MM.1S (cell line): ENCODE measurements around the gene ABCB8.

Source experiments
- DNase-seq: peaks from one replicate; pipeline ENCODE4 v3.0.0-alpha.2; 2015
- H2AFZ ChIP-seq: fragments of 300-600 bp; sonication (generic); 2 replicates; pipeline ENCODE4 v1.6.0; 2016; ENCODE audit warnings: antibody characterized with exemption, low read length
- H3F3A ChIP-seq: fragments of 300-600 bp; sonication (generic); 2 replicates; pipeline ENCODE4 v1.6.1; 2016; ENCODE audit warnings: mild to moderate bottlenecking, antibody characterized with exemption, low read length, moderate library complexity, mixed read lengths; ENCODE audit not compliant: insufficient read depth
- H3K27ac ChIP-seq: fragments of 300-600 bp; sonication (generic); 2 replicates; pipeline ENCODE4 v1.5.1; 2016; ENCODE audit warnings: mild to moderate bottlenecking, low read length
- H3K27me3 ChIP-seq: fragments of 300-600 bp; sonication (generic); replicated peaks from 2 replicates; pipeline ENCODE4 v1.6.0; 2016; ENCODE audit warnings: low read length; ENCODE audit not compliant: insufficient read depth
- H3K36me3 ChIP-seq: fragments of 300-600 bp; sonication (generic); replicated peaks from 2 replicates; pipeline ENCODE4 v1.6.1; 2016; ENCODE audit warnings: mild to moderate bottlenecking, low read length, mixed read lengths; ENCODE audit not compliant: insufficient read depth
- H3K4me1 ChIP-seq: fragments of 300-600 bp; sonication (generic); 2 replicates; pipeline ENCODE4 v1.6.1; 2016; ENCODE audit warnings: low read length, mixed read lengths
- H3K4me2 ChIP-seq: fragments of 300-600 bp; sonication (generic); 2 replicates; pipeline ENCODE4 v1.6.0; 2016; ENCODE audit warnings: low read depth, low read length
- H3K4me3 ChIP-seq: fragments of 300-600 bp; sonication (generic); 2 replicates; pipeline ENCODE4 v1.5.1; 2016; ENCODE audit warnings: low read length, mixed read lengths
- H3K79me2 ChIP-seq: fragments of 300-600 bp; sonication (generic); 2 replicates; pipeline ENCODE4 v1.6.1; 2016; ENCODE audit warnings: mixed run types, low read length, mixed read lengths
- H3K9ac ChIP-seq: fragments of 300-600 bp; sonication (generic); 2 replicates; pipeline ENCODE4 v1.6.1; 2016; ENCODE audit warnings: low read length, mixed read lengths
- H3K9me2 ChIP-seq: fragments of 300-600 bp; sonication (generic); replicated peaks from 2 replicates; pipeline ENCODE4 v1.6.1; 2016; ENCODE audit warnings: mild to moderate bottlenecking, low read length, mixed read lengths; ENCODE audit not compliant: insufficient read depth
- H3K9me3 ChIP-seq: fragments of 300-600 bp; sonication (generic); replicated peaks from 2 replicates; pipeline ENCODE4 v1.6.1; 2016; ENCODE audit warnings: mild to moderate bottlenecking, low read length, mixed read lengths; ENCODE audit not compliant: insufficient read depth
- H4K20me1 ChIP-seq: fragments of 300-600 bp; sonication (generic); 2 replicates; pipeline ENCODE4 v1.6.1; 2016; ENCODE audit warnings: mild to moderate bottlenecking, low read length, moderate library complexity, mixed read lengths; ENCODE audit not compliant: insufficient read depth
- CTCF ChIP-seq: fragments of 300-600 bp; sonication (generic); IDR thresholded peaks from 2 replicates; pipeline ENCODE4 v1.5.1; 2016; ENCODE audit warnings: antibody characterized with exemption, low read length, mixed read lengths
- EZH2 ChIP-seq: fragments of 300-600 bp; sonication (generic); optimal IDR thresholded peaks from 2 replicates; pipeline ENCODE3; 2017; ENCODE audit warnings: low read depth, mild to moderate bottlenecking, antibody characterized with exemption, low read length, mixed read lengths
- EZH2phosphoT487 ChIP-seq: fragments of 300-600 bp; sonication (generic); IDR thresholded peaks from 2 replicates; pipeline ENCODE4 v1.6.1; 2018; ENCODE audit warnings: antibody characterized with exemption, low read length

The ABCB8 gene

GRCh38 chr7:151012911-151013347 lies 15.3 kb upstream of the ABCB8 start:
- Histone ChIP-seq H3K27me3 (peaks cover 42% of the 10 kb centered on the region), H3K4me2 (peak overlapping the region; percentile 88; the same call in 1 of the 2 replicates), H3K79me2 (no peaks in the 10 kb centered on the region), H3K9me3 (no peaks in the 10 kb centered on the region), H3K27ac (no peak overlapping the region), H4K20me1 (no peaks in the 10 kb centered on the region), H3K36me3 (no peaks in the 10 kb centered on the region), H3K9ac (no peak overlapping the region), H3F3A (0 out of 2 replicates have a peak, but pooled peaks cover 4% of the 10 kb centered on the region), H3K4me3 (no peak overlapping the region), H2AFZ (no peak overlapping the region; the same call in 1 of the 2 replicates), H3K9me2 (no peaks in the 10 kb centered on the region), H3K4me1 (peaks cover 8% of the 10 kb centered on the region; the same call in 1 of the 2 replicates)
- TF ChIP-seq EZH2phosphoT487: no peak
- TF ChIP-seq EZH2: no peak
- TF ChIP-seq CTCF: peak; percentile 61
- DNase-seq: no peak

GRCh38 chr7:151013356-151013732 lies 14.9 kb upstream of the ABCB8 start:
- H3K79me2 ChIP-seq: no peaks in the 10 kb centered on the region
- no peak overlapping the region; the same call in 1 of the 2 replicates for H3K9ac ChIP-seq
- peak overlapping the region; percentile 71 for H2AFZ ChIP-seq
- H3F3A ChIP-seq: 0 out of 2 replicates have a peak, but pooled peaks cover 4% of the 10 kb centered on the region
- H3K9me3 ChIP-seq: no peaks in the 10 kb centered on the region
- H3K4me1 ChIP-seq: peaks cover 9% of the 10 kb centered on the region; the same call in 1 of the 2 replicates
- H3K4me3 ChIP-seq: peak overlapping the region; percentile 59
- H4K20me1 ChIP-seq: no peaks in the 10 kb centered on the region
- TF ChIP-seq CTCF (no peak), EZH2phosphoT487 (no peak), EZH2 (no peak)
- peak overlapping the region; percentile 88 for H3K4me2 ChIP-seq
- no peaks in the 10 kb centered on the region for H3K9me2 ChIP-seq
- DNase-seq: no peak
- no peak overlapping the region for H3K27ac ChIP-seq
- peaks cover 42% of the 10 kb centered on the region for H3K27me3 ChIP-seq
- no peaks in the 10 kb centered on the region for H3K36me3 ChIP-seq

GRCh38 chr7:151013733-151014497 lies 14.3 kb upstream of the ABCB8 start:
- TF ChIP-seq EZH2 (no peak), CTCF (peak; percentile 23)
- Histone ChIP-seq H4K20me1 (no peaks in the 10 kb centered on the region), H3K36me3 (no peaks in the 10 kb centered on the region), H3K9me2 (no peaks in the 10 kb centered on the region), H2AFZ (peak overlapping the region; percentile 71), H3K4me1 (peaks cover 11% of the 10 kb centered on the region; the same call in 1 of the 2 replicates), H3K79me2 (no peaks in the 10 kb centered on the region), H3K27me3 (peaks cover 43% of the 10 kb centered on the region), H3K27ac (no peak overlapping the region), H3K9ac (peak overlapping the region; percentile 75), H3F3A (0 out of 2 replicates have a peak, but pooled peaks cover 4% of the 10 kb centered on the region), H3K4me3 (peak overlapping the region; percentile 59), H3K4me2 (peak overlapping the region; percentile 88), H3K9me3 (no peaks in the 10 kb centered on the region)
- DNase-seq: peak; percentile 91
